ENCODE data around the gene TTC34. TPM values are rescaled to one million over a fixed set of nuclear protein-coding genes. Genes with fewer than 3 reads are reported as not detected.
"Not testable (repeated sequence)": the region's sequence is repeated elsewhere in the genome, so short reads cannot be mapped to it uniquely, and the experiment has no call there.

Gene TTC34
- total RNA-seq, 1 experiment from 2014 or later, result 0.79 TPM

- Histone ChIP-seq H3K36me3 (ENCODE audit: control insufficient read depth, insufficient read depth, low read length) (no peaks in the 10 kb centered on the region), H3K27me3 (replicated peaks; ENCODE audit: control insufficient read depth, insufficient read depth, low read length) (no peaks in the 10 kb centered on the region), H3K9me3 (peaks cover 9% of the 10 kb centered on the region; the same call in 1 of the 2 replicates), H3K4me1 (no peaks in the 10 kb centered on the region), H3K4me3 (ENCODE audit: low read depth, low read length) (no peak overlapping the region)
- peaks cover 6% of the 10 kb centered on the region for H3K36me3 Mint-ChIP-seq (ENCODE audit: insufficient read depth, unreplicated experiment)
- H3K9me3 Mint-ChIP-seq (ENCODE audit: unreplicated experiment), result peaks cover 11% of the 10 kb centered on the region
- POLR2A ChIA-PET, result no interaction called here
- intact Hi-C loops (cut with micrococcal nuclease; ENCODE audit: unreplicated experiment), result no loop called here
- no peak for DNase-seq
- peaks cover 4% of the 10 kb centered on the region for H3K27me3 Mint-ChIP-seq (ENCODE audit: insufficient read depth, unreplicated experiment)
- H3K4me1 Mint-ChIP-seq (ENCODE audit: low read depth, unreplicated experiment), result no peaks in the 10 kb centered on the region
- no peak for TF ChIP-seq CTCF (IDR thresholded peaks at IDR 0.05; ENCODE audit: insufficient read depth in 1 of 2, low read depth in 1 of 2, low read length in 1 of 2, severe bottlenecking in 1 of 2, unreplicated experiment in 1 of 2)
- CTCF ChIA-PET, result no interaction called here
- H3K27ac Mint-ChIP-seq (ENCODE audit: unreplicated experiment), result no peak overlapping the region
- no TSS peak for BruUV-seq (replicated peaks)
- no peak overlapping the region for H3K4me3 Mint-ChIP-seq (ENCODE audit: unreplicated experiment)
Measured at GRCh38 chr1:2781627-2782026, 19.9 kb downstream of the TTC34 start.

DNA sequence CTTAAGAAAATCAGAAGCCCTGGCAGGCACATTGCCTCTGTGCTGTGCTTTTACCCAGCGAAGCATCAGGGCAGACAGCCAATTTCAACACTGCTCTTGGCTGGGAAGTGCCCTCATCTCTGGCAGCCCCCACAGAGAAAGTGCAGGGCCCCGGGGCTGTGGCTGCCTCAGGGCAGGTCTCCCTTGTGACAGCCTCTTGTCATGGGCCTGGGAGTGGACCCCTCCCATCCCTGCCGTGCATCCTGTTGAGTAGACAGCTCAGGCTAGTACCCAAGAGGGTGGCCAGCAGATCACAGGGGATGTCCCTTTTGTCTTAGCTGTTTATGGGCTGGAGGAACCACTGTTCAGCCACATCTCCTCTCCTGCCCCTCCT, 23.3 kb downstream of the TTC34 start:
- no peak for TF ChIP-seq CTCF (IDR thresholded peaks at IDR 0.05; ENCODE audit: insufficient read depth in 1 of 2, low read depth in 1 of 2, low read length in 1 of 2, severe bottlenecking in 1 of 2, unreplicated experiment in 1 of 2)
- no peaks in the 10 kb centered on the region for H3K4me1 ChIP-seq
- Mint-ChIP-seq H3K27me3 (ENCODE audit: insufficient read depth, unreplicated experiment) (peaks cover 4% of the 10 kb centered on the region), H3K36me3 (ENCODE audit: insufficient read depth, unreplicated experiment) (peaks cover 6% of the 10 kb centered on the region), H3K4me3 (ENCODE audit: unreplicated experiment) (no peak overlapping the region), H3K9me3 (ENCODE audit: unreplicated experiment) (peaks cover 11% of the 10 kb centered on the region), H3K4me1 (ENCODE audit: low read depth, unreplicated experiment) (no peaks in the 10 kb centered on the region), H3K27ac (ENCODE audit: unreplicated experiment) (no peak overlapping the region)
- H3K36me3 ChIP-seq (ENCODE audit: control insufficient read depth, insufficient read depth, low read length), result no peaks in the 10 kb centered on the region
- POLR2A ChIA-PET, result no interaction called here
- intact Hi-C loops (cut with micrococcal nuclease; ENCODE audit: unreplicated experiment), result no loop called here
- BruUV-seq (replicated peaks), result no TSS peak
- peaks cover 9% of the 10 kb centered on the region; the same call in 1 of the 2 replicates for H3K9me3 ChIP-seq
- no peak overlapping the region for H3K4me3 ChIP-seq (ENCODE audit: low read depth, low read length)
- H3K27me3 ChIP-seq (replicated peaks; ENCODE audit: control insufficient read depth, insufficient read depth, low read length), result no peaks in the 10 kb centered on the region
- DNase-seq, result no peak
- CTCF ChIA-PET, result interaction anchor here (0.6 kb wide), 1 partner anchor 18 kb away, joined by 3 read pairs; no protein-coding TSS in a partner anchor

- BruUV-seq (replicated peaks), result no TSS peak
- Mint-ChIP-seq H3K4me1 (ENCODE audit: low read depth, unreplicated experiment) (no peaks in the 10 kb centered on the region), H3K27me3 (ENCODE audit: insufficient read depth, unreplicated experiment) (peaks cover 4% of the 10 kb centered on the region), H3K27ac (ENCODE audit: unreplicated experiment) (no peak overlapping the region), H3K36me3 (ENCODE audit: insufficient read depth, unreplicated experiment) (peaks cover 6% of the 10 kb centered on the region), H3K9me3 (ENCODE audit: unreplicated experiment) (peaks cover 8% of the 10 kb centered on the region), H3K4me3 (ENCODE audit: unreplicated experiment) (no peak overlapping the region)
- Histone ChIP-seq H3K36me3 (ENCODE audit: control insufficient read depth, insufficient read depth, low read length) (no peaks in the 10 kb centered on the region), H3K4me3 (ENCODE audit: low read depth, low read length) (no peak overlapping the region), H3K4me1 (no peaks in the 10 kb centered on the region), H3K27me3 (replicated peaks; ENCODE audit: control insufficient read depth, insufficient read depth, low read length) (no peaks in the 10 kb centered on the region), H3K9me3 (peaks cover 9% of the 10 kb centered on the region; the same call in 1 of the 2 replicates)
- no peak for TF ChIP-seq CTCF (IDR thresholded peaks at IDR 0.05; ENCODE audit: insufficient read depth in 1 of 2, low read depth in 1 of 2, low read length in 1 of 2, severe bottlenecking in 1 of 2, unreplicated experiment in 1 of 2)
- DNase-seq, result no peak
- intact Hi-C loops (cut with micrococcal nuclease; ENCODE audit: unreplicated experiment), result no loop called here
- ChIA-PET POLR2A (no interaction called here), CTCF (interaction anchor here (0.6 kb wide), 1 partner anchor 124 kb away, joined by 3 read pairs; no protein-coding TSS in a partner anchor)
Measured at GRCh38 chr1:2777424-2778219, 23.9 kb downstream of the TTC34 start.

DNA sequence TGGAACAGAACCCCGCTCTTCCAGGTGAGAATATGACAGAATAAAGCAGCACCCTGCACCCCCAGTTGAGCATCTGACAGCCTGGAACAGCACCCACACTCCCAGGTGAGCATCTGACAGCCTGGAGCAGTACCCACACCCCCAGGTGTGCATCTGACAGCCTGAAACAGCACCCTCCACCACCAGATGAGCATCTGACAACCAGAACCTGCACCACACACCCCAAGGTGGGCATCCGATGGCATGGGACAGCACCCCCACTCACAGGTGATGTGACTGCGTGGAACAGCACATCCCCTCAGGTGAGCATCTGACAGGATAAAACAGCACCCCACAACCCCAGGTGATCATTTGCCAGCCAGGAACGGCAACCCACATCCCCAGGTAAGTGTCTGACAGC, 26.2 kb downstream of the TTC34 start:
- BruUV-seq (replicated peaks); H3K27ac Mint-ChIP-seq (ENCODE audit: unreplicated experiment); POLR2A ChIA-PET; H3K27me3 Mint-ChIP-seq (ENCODE audit: insufficient read depth, unreplicated experiment); H3K9me3 Mint-ChIP-seq (ENCODE audit: unreplicated experiment); H3K27me3 ChIP-seq (replicated peaks; ENCODE audit: control insufficient read depth, insufficient read depth, low read length); H3K4me3 ChIP-seq (ENCODE audit: low read depth, low read length); DNase-seq; H3K4me1 ChIP-seq; intact Hi-C loops (cut with micrococcal nuclease; ENCODE audit: unreplicated experiment); H3K4me3 Mint-ChIP-seq (ENCODE audit: unreplicated experiment); H3K36me3 ChIP-seq (ENCODE audit: control insufficient read depth, insufficient read depth, low read length); CTCF ChIA-PET; H3K4me1 Mint-ChIP-seq (ENCODE audit: low read depth, unreplicated experiment); H3K9me3 ChIP-seq; H3K36me3 Mint-ChIP-seq (ENCODE audit: insufficient read depth, unreplicated experiment): not testable (repeated sequence)

DNA sequence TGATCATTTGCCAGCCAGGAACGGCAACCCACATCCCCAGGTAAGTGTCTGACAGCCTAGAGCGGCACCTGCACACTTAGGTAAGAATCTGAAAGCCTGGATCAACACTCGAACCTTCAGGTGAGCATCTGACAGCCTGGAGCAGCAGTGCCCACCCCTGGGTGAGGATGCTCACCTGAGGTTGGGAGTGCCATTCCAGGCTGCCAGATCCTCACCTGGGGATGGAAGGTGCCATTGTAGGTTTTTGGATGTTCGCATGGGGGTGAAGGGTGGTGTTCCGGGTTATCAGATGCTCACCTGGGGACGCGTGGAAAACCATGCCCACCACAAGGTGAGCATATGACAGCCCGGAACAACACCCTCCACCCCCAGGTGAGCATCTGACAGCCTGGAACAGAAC, 33.4 kb downstream of the TTC34 start:
- POLR2A ChIA-PET; H3K9me3 ChIP-seq; H3K4me3 Mint-ChIP-seq (ENCODE audit: unreplicated experiment); H3K9me3 Mint-ChIP-seq (ENCODE audit: unreplicated experiment); H3K4me1 Mint-ChIP-seq (ENCODE audit: low read depth, unreplicated experiment); CTCF ChIA-PET; H3K27ac Mint-ChIP-seq (ENCODE audit: unreplicated experiment); H3K27me3 Mint-ChIP-seq (ENCODE audit: insufficient read depth, unreplicated experiment); intact Hi-C loops (cut with micrococcal nuclease; ENCODE audit: unreplicated experiment); H3K36me3 Mint-ChIP-seq (ENCODE audit: insufficient read depth, unreplicated experiment); DNase-seq; H3K27me3 ChIP-seq (replicated peaks; ENCODE audit: control insufficient read depth, insufficient read depth, low read length); H3K36me3 ChIP-seq (ENCODE audit: control insufficient read depth, insufficient read depth, low read length); BruUV-seq (replicated peaks); H3K4me1 ChIP-seq; H3K4me3 ChIP-seq (ENCODE audit: low read depth, low read length): not testable (repeated sequence)
